Parathyroid adenoma (tissue), 2 donors: ENCODE measurements around the gene BIRC6.
"Not testable (repeated sequence)": the region's sequence is repeated elsewhere in the genome, so short reads cannot be mapped to it uniquely, and the experiment has no call there.

Experiments
- H2AFZ ChIP-seq: fragments of 300-600 bp; sonication (generic); one replicate; pipeline ENCODE4 v1.7.0; 2017; ENCODE audit warnings: antibody characterized with exemption, mild to moderate bottlenecking
- H3K27ac ChIP-seq: fragments of 300-600 bp; sonication (generic); one replicate; pipeline ENCODE4 v1.7.0; 2017
- H3K27me3 ChIP-seq: fragments of 300-600 bp; sonication (generic); one replicate; pipeline ENCODE4 v1.7.0; 2017; ENCODE audit warnings: low read length; ENCODE audit not compliant: control insufficient read depth, insufficient read depth
- H3K36me3 ChIP-seq: fragments of 300-600 bp; sonication (generic); one replicate; pipeline ENCODE4 v1.7.0; 2017; ENCODE audit warnings: low read length; ENCODE audit not compliant: control insufficient read depth, insufficient read depth
- H3K4me1 ChIP-seq: fragments of 300-600 bp; sonication (generic); one replicate; pipeline ENCODE4 v1.7.0; 2017; ENCODE audit warnings: control low read depth
- H3K4me2 ChIP-seq: fragments of 300-600 bp; sonication (generic); one replicate; pipeline ENCODE4 v1.7.0; 2017; ENCODE audit warnings: low read length
- H3K4me3 ChIP-seq: fragments of 300-600 bp; sonication (generic); one replicate; pipeline ENCODE4 v1.7.0; 2017; ENCODE audit warnings: low read depth, low read length
- H3K79me2 ChIP-seq: fragments of 300-600 bp; sonication (generic); one replicate; pipeline ENCODE4 v1.7.0; 2017; ENCODE audit warnings: control low read depth
- H3K9ac ChIP-seq: fragments of 300-600 bp; sonication (generic); one replicate; pipeline ENCODE4 v1.7.0; 2017; ENCODE audit warnings: mild to moderate bottlenecking
- H3K9me3 ChIP-seq: fragments of 300-600 bp; sonication (generic); one replicate; pipeline ENCODE4 v1.7.0; 2017; ENCODE audit warnings: low read length; ENCODE audit not compliant: control insufficient read depth
- TF ChIP-seq, protein P1 (sequence below): fragments of 300-600 bp; sonication (generic); IDR thresholded peaks from one replicate; pipeline ENCODE4 v1.7.0; 2017; ENCODE audit warnings: antibody characterized with exemption, mild to moderate bottlenecking
- donor health status: primary hyperparathyroidism.

BIRC6 gene

GRCh38 chr2:32627814-32628579 lies 271.2 kb downstream of the BIRC6 start, which contains the start of gene TTC27:
TTC27 (plus strand) TSS chr2:32628050; CDS start chr2:32628293, 243 bp downstream.
- TF ChIP-seq, protein P1, sequence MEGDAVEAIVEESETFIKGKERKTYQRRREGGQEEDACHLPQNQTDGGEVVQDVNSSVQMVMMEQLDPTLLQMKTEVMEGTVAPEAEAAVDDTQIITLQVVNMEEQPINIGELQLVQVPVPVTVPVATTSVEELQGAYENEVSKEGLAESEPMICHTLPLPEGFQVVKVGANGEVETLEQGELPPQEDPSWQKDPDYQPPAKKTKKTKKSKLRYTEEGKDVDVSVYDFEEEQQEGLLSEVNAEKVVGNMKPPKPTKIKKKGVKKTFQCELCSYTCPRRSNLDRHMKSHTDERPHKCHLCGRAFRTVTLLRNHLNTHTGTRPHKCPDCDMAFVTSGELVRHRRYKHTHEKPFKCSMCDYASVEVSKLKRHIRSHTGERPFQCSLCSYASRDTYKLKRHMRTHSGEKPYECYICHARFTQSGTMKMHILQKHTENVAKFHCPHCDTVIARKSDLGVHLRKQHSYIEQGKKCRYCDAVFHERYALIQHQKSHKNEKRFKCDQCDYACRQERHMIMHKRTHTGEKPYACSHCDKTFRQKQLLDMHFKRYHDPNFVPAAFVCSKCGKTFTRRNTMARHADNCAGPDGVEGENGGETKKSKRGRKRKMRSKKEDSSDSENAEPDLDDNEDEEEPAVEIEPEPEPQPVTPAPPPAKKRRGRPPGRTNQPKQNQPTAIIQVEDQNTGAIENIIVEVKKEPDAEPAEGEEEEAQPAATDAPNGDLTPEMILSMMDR = no peak
- peak within 1 kb of the TSS; percentile 25 for H3K27ac ChIP-seq
- peak within 1 kb of the TSS; percentile 91 for H3K4me3 ChIP-seq
- H3K4me2 ChIP-seq = peak within 1 kb of the TSS; percentile 98
- no peaks in the 10 kb centered on the region for H3K79me2 ChIP-seq
- no peaks in the 10 kb centered on the region for H3K27me3 ChIP-seq
- H3K9ac ChIP-seq = peak within 1 kb of the TSS; percentile 70
- H3K4me1 ChIP-seq = no peaks in the 10 kb centered on the region
- H3K9me3 ChIP-seq = no peaks in the 10 kb centered on the region
- no peaks in the 10 kb centered on the region for H3K36me3 ChIP-seq
- H2AFZ ChIP-seq = peak within 1 kb of the TSS; percentile 99

GRCh38 chr2:32632089-32632488 lies 275.3 kb downstream of the BIRC6 start:
- Histone ChIP-seq H3K27ac (no peak overlapping the region), H2AFZ (no peak overlapping the region), H3K9me3 (no peaks in the 10 kb centered on the region), H3K4me3 (no peak overlapping the region), H3K4me1 (no peaks in the 10 kb centered on the region), H3K27me3 (no peaks in the 10 kb centered on the region), H3K4me2 (no peak overlapping the region), H3K9ac (no peak overlapping the region), H3K36me3 (no peaks in the 10 kb centered on the region), H3K79me2 (no peaks in the 10 kb centered on the region)
- TF ChIP-seq, protein P1 = no peak

DNA sequence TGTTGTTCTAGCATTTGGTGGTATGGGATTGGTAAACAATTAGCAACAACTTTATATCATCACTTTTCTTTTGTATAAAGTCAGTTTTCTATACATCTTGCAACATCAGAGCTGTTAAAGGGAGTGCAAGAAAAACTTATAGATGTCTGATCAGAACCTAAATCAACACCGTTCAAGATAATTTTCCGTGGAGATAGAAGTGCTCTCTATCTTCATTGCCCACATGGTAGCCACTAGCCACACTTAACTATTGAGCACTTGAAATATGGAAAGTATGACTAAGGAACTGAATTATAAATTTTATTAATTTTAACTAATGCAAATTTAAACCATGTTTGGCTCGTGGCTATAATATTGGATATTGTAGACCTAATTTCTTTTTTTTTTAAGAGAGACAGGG lies 276.2 kb downstream of the BIRC6 start:
- TF ChIP-seq, protein P1 = no peak
- Histone ChIP-seq H3K9ac (no peak overlapping the region), H3K27ac (no peak overlapping the region), H3K9me3 (no peaks in the 10 kb centered on the region), H3K36me3 (no peaks in the 10 kb centered on the region), H3K27me3 (no peaks in the 10 kb centered on the region), H2AFZ (no peak overlapping the region), H3K79me2 (no peaks in the 10 kb centered on the region), H3K4me2 (no peak overlapping the region), H3K4me1 (no peaks in the 10 kb centered on the region), H3K4me3 (no peak overlapping the region)

DNA sequence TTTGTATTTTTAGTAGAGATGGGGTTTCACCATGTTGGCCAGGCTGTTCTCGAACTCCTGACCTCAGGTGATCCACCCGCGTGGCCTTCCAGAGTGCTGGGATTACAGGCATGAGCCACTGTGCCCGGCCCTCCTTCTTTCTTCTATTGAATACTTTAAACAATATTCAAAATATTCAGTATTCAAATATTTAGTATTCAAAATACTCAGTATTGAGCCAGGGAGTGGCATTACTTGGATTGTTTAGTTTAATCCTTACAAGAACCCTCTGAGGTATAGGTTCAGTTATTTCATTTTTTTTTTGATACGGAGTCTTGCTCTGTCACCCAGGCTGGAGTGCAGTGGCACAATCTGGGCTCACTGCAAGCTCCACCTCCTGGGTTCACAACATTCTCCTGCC lies 281.7 kb downstream of the BIRC6 start:
- H3K27ac ChIP-seq, H3K4me2 ChIP-seq, H3K4me3 ChIP-seq, H3K27me3 ChIP-seq, H3K9me3 ChIP-seq, H2AFZ ChIP-seq, H3K79me2 ChIP-seq, H3K4me1 ChIP-seq, H3K36me3 ChIP-seq, H3K9ac ChIP-seq: not testable (repeated sequence)

DNA sequence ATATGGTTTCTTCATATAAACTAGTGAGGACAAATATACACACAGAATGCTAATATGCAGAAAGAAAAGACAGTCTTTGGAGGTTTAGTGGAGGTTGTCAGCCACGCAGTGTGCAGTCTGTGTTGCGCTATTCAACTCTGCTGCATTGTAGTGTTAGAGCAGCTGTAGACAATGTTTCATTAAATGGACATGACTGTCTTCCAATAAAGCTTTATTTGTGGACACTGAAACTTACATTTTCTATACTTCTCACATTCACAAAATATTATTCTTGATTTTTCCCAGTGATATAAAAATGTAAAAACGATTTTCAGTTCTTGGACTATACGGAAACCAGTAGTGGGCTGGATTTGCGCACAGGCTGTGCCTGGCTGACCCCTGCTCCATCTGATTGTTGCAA lies 284.4 kb downstream of the BIRC6 start:
- H3K36me3 ChIP-seq = no peaks in the 10 kb centered on the region
- H3K4me2 ChIP-seq = no peak overlapping the region

More for the DNA sequence above, 284.4 kb downstream of the BIRC6 start:
- H3K27me3 ChIP-seq = no peaks in the 10 kb centered on the region
- H3K4me1 ChIP-seq = no peaks in the 10 kb centered on the region
- TF ChIP-seq, protein P1 = no peak
- H3K27ac ChIP-seq = no peak overlapping the region
- H3K4me3 ChIP-seq = no peak overlapping the region
- no peak overlapping the region for H3K9ac ChIP-seq
- H3K79me2 ChIP-seq = no peaks in the 10 kb centered on the region
- H3K9me3 ChIP-seq = no peaks in the 10 kb centered on the region
- no peak overlapping the region for H2AFZ ChIP-seq
